Measurements from ENCODE around the gene SLPI.

Gene SLPI

GRCh38 chr20:45269754-45270270 lies 15.4 kb upstream of the SLPI start:
- DNase-seq = no peak

- DNase-seq = no peak
These were observed 14.7 kb upstream of the SLPI start for GRCh38 chr20:45269056-45269455.

GRCh38 chr20:45268531-45268930 lies 14.2 kb upstream of the SLPI start:
- DNase-seq = no peak

- DNase-seq = no peak
These were observed 12.6 kb upstream of the SLPI start for GRCh38 chr20:45266977-45267376.

- no peak for DNase-seq
These were observed 9.3 kb upstream of the SLPI start for GRCh38 chr20:45263556-45264266.

GRCh38 chr20:45258664-45259063 lies 4.3 kb upstream of the SLPI start:
- no peak for DNase-seq

GRCh38 chr20:45258259-45258658 lies 3.9 kb upstream of the SLPI start:
- no peak for DNase-seq

GRCh38 chr20:45257711-45258110 lies 3.3 kb upstream of the SLPI start:
- DNase-seq = no peak

- DNase-seq = no peak
These were observed 2.8 kb upstream of the SLPI start for GRCh38 chr20:45257161-45257560.

- no peak for DNase-seq
These were observed 1.1 kb downstream of the SLPI start for GRCh38 chr20:45253261-45253660.

GRCh38 chr20:45251884-45252560 lies 2.3 kb downstream of the SLPI start:
- no peak for DNase-seq

GRCh38 chr20:45248609-45249008 lies 5.8 kb downstream of the SLPI start:
- no peak for DNase-seq

GRCh38 chr20:45247865-45248264 lies 6.5 kb downstream of the SLPI start:
- DNase-seq = no peak

- no peak for DNase-seq
These were observed 8.3 kb downstream of the SLPI start for GRCh38 chr20:45246109-45246508.

GRCh38 chr20:45238139-45238538 lies 16.2 kb downstream of the SLPI start:
- no peak for DNase-seq

GRCh38 chr20:45235995-45236394 lies 18.4 kb downstream of the SLPI start:
- peak; percentile 40 for DNase-seq

GRCh38 chr20:45230631-45231030 lies 23.7 kb downstream of the SLPI start:
- DNase-seq = no peak

- DNase-seq = peak; percentile 83
These were observed 24.9 kb downstream of the SLPI start for GRCh38 chr20:45229264-45230056.

GRCh38 chr20:45226287-45226686 lies 28.1 kb downstream of the SLPI start:
- no peak for DNase-seq

GRCh38 chr20:45223136-45223535 lies 31.2 kb downstream of the SLPI start:
- no peak for DNase-seq

- DNase-seq = no peak
These were observed 33.3 kb downstream of the SLPI start, which contains the start of gene SEMG2 for GRCh38 chr20:45221076-45221475. Gene SEMG2, plus strand, starts transcription at chr20:45221373. Its CDS starts 17 bp downstream, at chr20:45221390.

- no peak for DNase-seq
These were observed 35.7 kb downstream of the SLPI start for GRCh38 chr20:45218636-45219035.

GRCh38 chr20:45218124-45218523 lies 36.2 kb downstream of the SLPI start:
- DNase-seq = no peak

- no peak for DNase-seq
These were observed 41.5 kb downstream of the SLPI start for GRCh38 chr20:45212836-45213235.

Measured in stimulated activated CD8-positive, alpha-beta memory T cell treated with anti-CD3 and anti-CD28 coated beads, Interleukin-4, amount 100 ng/mL, for 48 hours (primary cell).